HG03342 (cell line): ENCODE results near the gene PHF3.
A peak's percentile ranks its signal among the peaks of the same experiment; 100 is the strongest.

Source experiments
- ATAC-seq: cut with Tn5 transposase; IDR thresholded peaks from one replicate; pipeline ENCODE4 v1.9.1; 2021; ENCODE audit warnings: mild to moderate bottlenecking, moderate library complexity; ENCODE audit not compliant: unreplicated experiment

PHF3 gene

DNA sequence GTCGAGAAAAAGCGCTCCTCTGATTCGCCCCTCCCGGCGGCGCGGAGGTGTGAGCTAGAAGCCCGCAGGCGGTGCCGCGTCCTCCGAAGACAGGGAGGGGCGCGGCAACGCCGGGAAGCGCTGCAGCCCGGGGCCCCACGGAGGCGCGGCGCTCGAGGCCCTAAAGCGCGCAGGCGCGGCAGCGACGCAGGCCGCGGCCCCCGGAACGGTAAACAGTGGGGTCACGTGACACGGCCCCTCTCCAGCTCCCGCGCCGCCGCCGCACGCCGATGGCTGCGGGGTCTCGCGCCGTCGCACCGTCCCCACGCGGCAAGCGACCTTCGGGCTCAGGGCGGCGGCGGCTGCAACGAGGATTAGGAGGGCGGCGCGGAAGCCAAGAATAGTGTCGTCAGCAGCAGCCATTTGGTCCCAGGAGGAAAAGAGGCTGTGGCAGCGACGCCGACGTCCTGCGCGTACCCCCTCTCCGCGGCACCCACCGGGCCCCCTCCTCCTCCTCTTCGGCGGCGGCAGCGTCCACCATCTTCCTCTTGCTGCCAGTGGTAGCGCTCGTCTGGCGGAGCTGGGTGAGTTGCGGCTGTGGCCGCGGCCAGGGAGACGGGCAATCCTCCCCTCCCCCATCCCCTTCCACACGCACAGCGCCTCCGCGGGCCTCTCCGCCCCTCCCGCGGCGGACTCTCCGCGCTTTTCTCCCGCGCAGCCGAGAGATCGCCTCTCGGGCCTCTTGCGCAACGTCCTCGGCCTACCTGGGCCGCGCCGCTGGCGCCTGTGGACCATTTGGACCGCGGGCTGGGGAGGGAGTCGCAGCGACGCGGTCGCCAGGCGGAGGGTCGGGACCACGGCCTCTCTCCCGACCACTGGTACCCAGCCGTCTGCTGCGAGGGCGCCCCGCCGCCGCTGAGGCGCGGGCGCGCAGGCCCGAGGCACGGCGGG is at the start of gene PHF3:
Gene PHF3, plus strand, starts transcription at position 215 of the 930 bp plus-strand sequence. CDS start 10,750 bp downstream, outside the sequence.
- peak; percentile 88 for ATAC-seq

- ATAC-seq, result no peak
Measured at GRCh38 chr6:63589952-63590411, 45.6 kb upstream of the PHF3 start.

DNA sequence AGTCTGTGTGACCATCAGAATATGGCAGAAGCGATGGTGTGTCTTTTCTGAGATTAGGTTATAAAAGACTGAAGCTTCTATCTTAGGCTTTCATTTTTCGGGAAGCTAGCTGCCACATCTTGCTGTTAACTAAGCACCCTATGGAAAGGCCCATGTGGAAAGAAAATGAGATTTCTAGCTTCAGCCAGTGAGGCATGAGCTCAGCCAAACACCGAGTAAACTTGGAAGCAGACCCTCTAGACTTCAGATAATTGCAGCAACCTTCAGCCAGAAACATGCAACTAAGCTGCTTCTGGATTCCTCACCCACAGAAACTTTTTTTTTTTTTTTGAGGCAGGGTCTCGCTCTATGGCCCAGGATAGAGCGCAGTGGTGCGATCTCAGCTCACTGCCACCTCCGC is 42.7 kb upstream of the PHF3 start:
- ATAC-seq, result no peak

- peak; percentile 3 for ATAC-seq
Measured at GRCh38 chr6:63597141-63598048, 38.2 kb upstream of the PHF3 start.

DNA sequence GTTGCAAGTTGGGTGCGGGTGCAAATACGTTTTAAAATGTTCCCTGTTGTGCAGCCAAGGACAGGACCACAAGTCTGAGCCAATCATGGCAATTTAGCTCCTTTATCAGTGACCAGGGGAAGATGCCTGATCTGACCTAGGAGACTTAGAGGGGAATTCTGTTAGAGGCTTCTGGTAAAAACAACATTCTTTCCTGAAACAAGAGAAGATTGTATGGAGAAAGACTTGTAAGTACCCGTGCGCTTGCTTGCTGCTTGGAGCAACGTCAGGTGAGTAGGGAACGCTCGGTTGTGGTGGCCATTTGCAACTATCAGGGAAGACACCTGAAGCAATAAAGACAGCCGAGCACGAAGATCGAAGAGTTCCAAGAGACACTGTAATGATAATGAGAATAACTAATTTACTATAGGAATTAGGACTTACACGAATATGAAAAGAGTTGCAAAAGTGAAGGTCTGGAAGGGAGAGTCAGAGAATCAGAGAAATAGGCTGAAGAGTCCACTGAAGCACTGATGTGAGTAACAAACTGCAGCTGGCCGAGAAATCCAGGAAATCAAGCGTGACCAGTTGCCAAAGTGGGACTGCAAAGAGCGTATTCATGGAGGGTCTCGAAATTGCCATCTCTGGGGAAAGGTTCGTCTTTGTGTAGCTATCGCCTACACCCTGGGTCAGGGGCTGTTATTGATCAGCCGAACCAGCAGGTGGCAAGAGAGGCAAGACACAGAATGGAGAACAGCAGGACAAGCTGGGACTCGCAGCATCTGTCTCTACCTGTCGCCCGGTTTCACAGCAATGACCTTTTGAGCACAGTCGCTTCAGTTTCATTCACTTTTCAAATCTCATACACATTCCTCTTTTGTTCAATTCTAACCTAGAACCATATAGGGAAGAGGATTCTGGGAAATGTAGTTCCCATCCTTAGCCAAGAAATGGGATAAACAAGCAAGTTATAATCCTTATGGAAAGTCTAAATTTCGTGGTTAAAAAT is 37.3 kb upstream of the PHF3 start:
- ATAC-seq, result peak; percentile 99

DNA sequence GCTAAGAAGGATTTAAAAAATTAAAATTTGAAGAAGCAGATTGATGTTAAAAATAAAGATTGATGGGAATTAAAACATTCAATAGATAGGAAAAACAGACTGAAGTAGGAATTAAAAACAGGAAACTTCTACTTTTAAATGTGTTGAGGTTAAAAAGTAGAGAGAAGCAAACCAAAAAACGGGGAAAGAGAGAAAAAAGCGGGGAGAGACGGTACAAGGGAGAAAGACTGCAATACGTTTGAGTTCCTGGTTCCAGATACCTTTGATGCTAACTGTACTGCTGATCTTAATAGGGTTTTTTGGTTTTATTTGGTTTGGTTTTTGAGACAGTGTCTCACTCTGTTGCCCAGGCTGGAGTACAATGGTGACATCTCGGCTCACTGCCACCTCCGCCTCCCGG is 36.4 kb upstream of the PHF3 start:
- ATAC-seq, result no peak

- ATAC-seq, result no peak
Measured at GRCh38 chr6:63600136-63600535, 35.5 kb upstream of the PHF3 start.

DNA sequence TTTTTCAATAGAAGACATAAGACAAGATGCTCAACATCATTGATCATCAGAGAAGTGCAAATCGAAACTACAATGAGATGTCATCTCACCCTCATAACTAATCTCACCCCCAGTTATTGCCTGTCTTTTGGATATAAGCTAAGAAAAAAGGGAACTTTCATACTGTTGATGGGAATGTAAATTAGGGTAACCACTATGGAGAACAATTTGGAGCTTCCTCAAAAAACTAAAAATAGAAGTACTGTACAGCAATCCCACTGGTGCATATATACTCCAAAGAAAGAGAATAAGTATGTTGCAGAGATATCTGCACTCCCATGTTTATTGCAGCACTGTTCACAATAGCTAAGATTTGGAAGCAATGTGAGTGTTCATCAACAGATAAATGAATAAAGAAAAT is 26.4 kb upstream of the PHF3 start:
- ATAC-seq, result no peak

- no peak for ATAC-seq
Measured at GRCh38 chr6:63610944-63611343, 24.7 kb upstream of the PHF3 start.

- no peak for ATAC-seq
Measured at GRCh38 chr6:63611560-63611959, 24.0 kb upstream of the PHF3 start.

DNA sequence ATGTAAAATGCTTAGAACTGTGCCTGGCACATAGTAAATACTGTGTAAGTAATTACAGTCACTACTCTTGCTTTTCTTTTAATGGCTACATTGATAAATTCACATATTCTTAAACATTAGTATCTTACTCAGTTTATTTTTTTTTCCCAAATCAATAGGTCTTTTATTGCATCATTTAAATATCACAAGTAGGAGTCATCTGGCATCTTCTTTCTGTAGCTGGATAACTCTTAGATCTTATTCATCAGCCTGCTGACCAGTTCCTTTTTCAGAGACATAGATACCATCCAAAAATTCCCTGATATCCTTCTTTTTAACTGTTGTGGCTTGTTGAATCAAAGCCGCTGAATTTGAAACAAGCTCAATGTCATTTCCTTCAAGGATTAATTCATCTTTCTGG is 20.0 kb upstream of the PHF3 start:
- ATAC-seq, result no peak

DNA sequence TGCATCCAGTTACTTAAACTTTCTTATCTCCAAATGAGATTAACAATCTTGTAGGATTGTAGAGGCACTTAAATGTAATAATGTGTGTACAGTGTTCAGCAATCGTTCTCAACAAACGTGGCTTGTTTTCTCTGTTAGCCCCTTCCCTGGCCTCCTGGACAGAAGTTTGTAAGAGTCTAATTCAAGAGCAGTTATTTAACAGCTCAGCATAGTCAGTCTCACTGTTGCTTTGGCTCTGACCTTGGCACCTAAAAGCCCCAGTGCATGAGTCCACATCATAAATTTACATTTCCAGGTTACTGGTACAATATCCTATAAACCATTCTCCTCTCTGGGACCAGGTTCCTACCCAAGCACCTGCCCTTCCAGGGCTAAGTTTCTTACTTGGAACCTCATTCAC is 11.5 kb upstream of the PHF3 start:
- no peak for ATAC-seq

- no peak for ATAC-seq
Measured at GRCh38 chr6:63630466-63630865, 5.1 kb upstream of the PHF3 start.

GRCh38 chr6:63634630-63635029 is 972 bp upstream of the PHF3 start:
- ATAC-seq, result no peak

DNA sequence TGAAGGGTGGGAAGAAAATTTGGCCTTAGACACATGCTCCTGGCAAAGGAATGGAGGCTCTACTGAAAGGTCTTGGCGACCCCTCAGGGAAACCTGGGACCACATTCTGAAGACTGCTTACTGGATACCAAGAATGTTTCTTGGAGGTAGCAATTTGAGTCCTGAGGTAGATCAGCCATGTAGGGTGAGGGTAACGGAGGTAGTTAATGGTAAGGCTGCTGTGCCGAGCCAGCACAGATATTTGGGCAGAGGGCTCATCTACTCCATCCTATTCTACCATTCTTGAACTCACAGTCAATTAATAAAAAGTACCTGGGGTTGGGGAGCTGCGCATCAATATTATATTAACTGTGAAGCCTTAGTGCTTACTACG is 401 bp upstream of the PHF3 start:
- peak; percentile 21 for ATAC-seq

GRCh38 chr6:63636518-63637021 is 968 bp downstream of the PHF3 start:
- peak; percentile 5 for ATAC-seq

GRCh38 chr6:63637865-63638445 is 2.4 kb downstream of the PHF3 start:
- ATAC-seq, result no peak

- no peak for ATAC-seq
Measured at GRCh38 chr6:63640062-63640461, 4.5 kb downstream of the PHF3 start.

GRCh38 chr6:63643862-63644261 is 8.3 kb downstream of the PHF3 start:
- ATAC-seq, result peak; percentile 64
